ENCODE measurements around the gene GALNT17. TPM values are rescaled to one million over a fixed set of nuclear protein-coding genes. Genes with fewer than 3 reads are reported as not detected.

Gene GALNT17
- total RNA-seq, 2 donors from 2014 or later = 46.7 to 58.1 TPM

DNA sequence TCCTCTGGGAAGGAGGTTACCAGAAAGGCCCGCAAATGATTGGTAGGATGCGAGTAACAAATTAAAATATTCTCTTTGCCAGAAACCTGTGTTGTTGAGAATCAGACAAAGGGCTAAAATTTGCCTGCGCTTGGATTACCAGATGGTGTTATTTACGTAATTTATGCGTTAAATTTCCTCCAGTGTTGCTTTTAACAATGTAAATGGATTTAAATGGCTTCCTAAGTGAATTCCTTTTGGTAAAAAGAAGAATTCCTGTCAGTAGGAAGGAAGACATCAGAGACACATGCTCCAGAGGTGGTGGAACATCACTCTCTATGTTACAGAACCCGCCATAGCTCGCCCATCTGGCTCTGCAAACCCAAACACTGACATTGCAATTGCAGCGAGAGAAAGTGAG is 520.6 kb downstream of the GALNT17 start:
- H3K4me1 ChIP-seq (replicated peaks) = no peaks in the 10 kb centered on the region
- H3K36me3 ChIP-seq = no peaks in the 10 kb centered on the region
- H3K4me3 ChIP-seq = no peak overlapping the region
- no peaks in the 10 kb centered on the region for H3K27me3 ChIP-seq (replicated peaks; ENCODE audit: insufficient read depth)
- intact Hi-C loops (cut with DNase I) = no loop called here
- WGBS = 81% methylated on average over 8 of the region's 8 CpGs
- DNase-seq (ENCODE audit: low spot score) = no peak
- TF ChIP-seq, protein P1, sequence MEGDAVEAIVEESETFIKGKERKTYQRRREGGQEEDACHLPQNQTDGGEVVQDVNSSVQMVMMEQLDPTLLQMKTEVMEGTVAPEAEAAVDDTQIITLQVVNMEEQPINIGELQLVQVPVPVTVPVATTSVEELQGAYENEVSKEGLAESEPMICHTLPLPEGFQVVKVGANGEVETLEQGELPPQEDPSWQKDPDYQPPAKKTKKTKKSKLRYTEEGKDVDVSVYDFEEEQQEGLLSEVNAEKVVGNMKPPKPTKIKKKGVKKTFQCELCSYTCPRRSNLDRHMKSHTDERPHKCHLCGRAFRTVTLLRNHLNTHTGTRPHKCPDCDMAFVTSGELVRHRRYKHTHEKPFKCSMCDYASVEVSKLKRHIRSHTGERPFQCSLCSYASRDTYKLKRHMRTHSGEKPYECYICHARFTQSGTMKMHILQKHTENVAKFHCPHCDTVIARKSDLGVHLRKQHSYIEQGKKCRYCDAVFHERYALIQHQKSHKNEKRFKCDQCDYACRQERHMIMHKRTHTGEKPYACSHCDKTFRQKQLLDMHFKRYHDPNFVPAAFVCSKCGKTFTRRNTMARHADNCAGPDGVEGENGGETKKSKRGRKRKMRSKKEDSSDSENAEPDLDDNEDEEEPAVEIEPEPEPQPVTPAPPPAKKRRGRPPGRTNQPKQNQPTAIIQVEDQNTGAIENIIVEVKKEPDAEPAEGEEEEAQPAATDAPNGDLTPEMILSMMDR (IDR thresholded peaks at IDR 0.05) = no peak
- TF ChIP-seq POLR2A (IDR thresholded peaks at IDR 0.05) = no peak
- TF ChIP-seq POLR2AphosphoS5 (IDR thresholded peaks at IDR 0.05) = no peak
- H3K9me3 ChIP-seq = no peaks in the 10 kb centered on the region
- no peak overlapping the region for H3K27ac ChIP-seq

DNA sequence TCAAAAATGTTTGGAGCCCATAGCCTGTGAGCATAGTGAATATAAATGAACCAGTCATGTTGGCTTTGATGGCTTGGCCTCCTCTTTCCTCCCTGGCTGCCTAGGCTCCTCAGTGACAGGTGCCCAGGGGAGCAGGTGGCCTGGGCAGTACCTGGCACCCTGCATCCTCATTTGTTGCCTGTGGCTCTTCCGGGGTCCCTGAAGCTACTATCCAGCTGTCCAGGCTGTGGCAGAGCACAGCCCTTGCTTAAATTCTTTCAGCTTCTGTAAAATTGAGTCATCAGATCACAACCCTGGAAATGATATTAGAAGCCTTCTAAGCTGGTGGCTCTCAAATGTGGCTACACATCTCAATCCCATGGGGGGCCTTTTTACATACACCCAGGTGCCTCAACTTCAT is 525.4 kb downstream of the GALNT17 start:
- WGBS = 83% methylated on average over 1 of the region's 1 CpG
- no peaks in the 10 kb centered on the region for H3K27me3 ChIP-seq (replicated peaks; ENCODE audit: insufficient read depth)
- H3K4me3 ChIP-seq = no peak overlapping the region
- H3K27ac ChIP-seq = no peak overlapping the region
- no peaks in the 10 kb centered on the region for H3K36me3 ChIP-seq
- no peaks in the 10 kb centered on the region for H3K9me3 ChIP-seq
- TF ChIP-seq POLR2A (IDR thresholded peaks at IDR 0.05) = no peak
- TF ChIP-seq, protein P1 (IDR thresholded peaks at IDR 0.05) = no peak
- TF ChIP-seq POLR2AphosphoS5 (IDR thresholded peaks at IDR 0.05) = no peak
- H3K4me1 ChIP-seq (replicated peaks) = no peaks in the 10 kb centered on the region
- no peak for DNase-seq (ENCODE audit: low spot score)
- intact Hi-C loops (cut with DNase I) = no loop called here

DNA sequence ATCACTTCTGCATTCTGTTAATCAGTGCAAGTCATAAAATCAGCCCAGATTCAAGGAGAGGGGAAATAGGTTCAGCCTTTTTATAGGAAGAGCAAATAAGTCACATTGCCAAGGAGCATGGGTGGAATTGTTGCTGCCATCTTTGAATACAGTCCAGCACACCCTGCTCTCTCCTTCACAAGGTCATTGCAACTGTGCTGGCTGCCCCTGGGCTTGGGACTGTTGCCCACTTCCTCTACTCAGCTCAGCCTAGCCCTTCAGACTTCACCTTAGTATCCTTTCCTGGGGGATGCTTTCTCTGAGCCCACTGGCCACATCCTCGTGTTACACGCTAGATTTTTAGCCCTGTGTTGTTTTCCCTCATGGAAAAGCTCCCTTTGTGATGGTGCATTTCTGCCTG is 527.7 kb downstream of the GALNT17 start:
- Histone ChIP-seq H3K36me3 (no peaks in the 10 kb centered on the region), H3K27ac (no peak overlapping the region), H3K4me3 (no peak overlapping the region), H3K27me3 (replicated peaks; ENCODE audit: insufficient read depth) (no peaks in the 10 kb centered on the region), H3K9me3 (no peaks in the 10 kb centered on the region), H3K4me1 (replicated peaks) (no peaks in the 10 kb centered on the region)
- 97% methylated on average over 2 of the region's 2 CpGs for WGBS
- intact Hi-C loops (cut with DNase I) = no loop called here
- no peak for DNase-seq (ENCODE audit: low spot score)
- TF ChIP-seq, protein P1 (IDR thresholded peaks at IDR 0.05) = no peak
- TF ChIP-seq POLR2AphosphoS5 (IDR thresholded peaks at IDR 0.05) (no peak), POLR2A (IDR thresholded peaks at IDR 0.05) (no peak)

DNA sequence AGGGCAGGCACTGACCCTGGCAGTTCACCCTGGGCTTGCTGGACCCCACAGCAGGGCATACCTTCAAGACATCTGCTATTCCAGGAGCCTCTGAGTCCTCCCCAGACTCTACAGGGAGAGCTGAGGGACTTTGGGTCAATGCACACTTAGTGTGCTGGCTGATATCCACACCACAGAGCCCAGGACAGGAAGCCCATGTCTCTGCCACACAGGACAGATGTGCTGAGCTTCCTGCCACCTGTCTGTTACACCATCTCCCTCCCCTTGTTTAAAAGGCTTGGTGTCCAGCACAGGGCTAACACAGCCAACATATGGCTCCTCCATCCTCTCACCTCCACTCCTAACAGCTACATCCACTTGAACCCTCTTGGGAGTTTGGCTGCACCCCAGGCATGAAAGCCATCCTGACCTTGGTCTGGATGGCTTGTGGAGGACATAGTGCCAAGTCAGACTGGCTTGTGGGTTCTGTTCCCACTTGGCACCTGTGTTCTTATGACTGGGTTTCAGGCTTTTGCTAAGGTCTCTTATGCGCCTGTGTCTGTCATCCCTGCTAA is 529.8 kb downstream of the GALNT17 start:
- Histone ChIP-seq H3K4me3 (no peak overlapping the region), H3K27me3 (replicated peaks; ENCODE audit: insufficient read depth) (no peaks in the 10 kb centered on the region), H3K27ac (no peak overlapping the region), H3K36me3 (no peaks in the 10 kb centered on the region), H3K4me1 (replicated peaks) (no peaks in the 10 kb centered on the region), H3K9me3 (no peaks in the 10 kb centered on the region)
- intact Hi-C loops (cut with DNase I) = no loop called here
- WGBS = 94% methylated on average over 1 of the region's 1 CpG
- no peak for DNase-seq (ENCODE audit: low spot score)
- no peak for TF ChIP-seq POLR2A (IDR thresholded peaks at IDR 0.05)
- TF ChIP-seq POLR2AphosphoS5 (IDR thresholded peaks at IDR 0.05) = no peak
- TF ChIP-seq, protein P1 (IDR thresholded peaks at IDR 0.05) = no peak

DNA sequence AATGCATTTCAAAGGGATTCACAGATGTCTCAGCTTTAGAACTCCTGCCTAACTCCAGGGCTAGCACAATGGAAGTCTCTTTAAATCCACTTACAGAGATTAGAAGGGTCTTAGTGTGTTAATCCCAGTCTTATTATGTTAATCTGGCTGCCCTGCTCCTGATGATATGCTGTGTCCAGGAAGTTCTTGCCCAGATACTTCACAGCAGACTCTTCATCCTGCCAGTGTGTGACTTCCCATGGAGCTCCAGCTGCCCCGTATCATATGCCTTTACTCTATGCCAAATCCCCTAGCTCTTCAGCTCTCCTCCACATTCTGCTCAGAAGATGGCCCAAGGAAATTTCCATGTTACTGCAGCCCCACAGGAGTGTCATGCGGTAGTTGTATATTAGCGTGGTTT is 533.8 kb downstream of the GALNT17 start:
- H3K36me3 ChIP-seq = no peaks in the 10 kb centered on the region
- no peaks in the 10 kb centered on the region for H3K4me1 ChIP-seq (replicated peaks)
- WGBS = 89% methylated on average over 3 of the region's 3 CpGs
- intact Hi-C loops (cut with DNase I) = no loop called here
- no peak overlapping the region for H3K4me3 ChIP-seq
- no peak for TF ChIP-seq POLR2A (IDR thresholded peaks at IDR 0.05)
- no peak for TF ChIP-seq POLR2AphosphoS5 (IDR thresholded peaks at IDR 0.05)
- TF ChIP-seq, protein P1 (IDR thresholded peaks at IDR 0.05) = no peak
- no peak for DNase-seq (ENCODE audit: low spot score)
- no peaks in the 10 kb centered on the region for H3K27me3 ChIP-seq (replicated peaks; ENCODE audit: insufficient read depth)
- no peak overlapping the region for H3K27ac ChIP-seq
- H3K9me3 ChIP-seq = no peaks in the 10 kb centered on the region

All from prostate gland (tissue), 2 donors.